Lower leg skin (tissue), 3 donors: ENCODE data around the gene SLC38A10.

Experiments
- POLR2A ChIP-seq, 2 donors: fragments of 450-650 bp; IDR thresholded peaks; one replicate each; pipeline ENCODE4 v1.6.1; 2016 to 2017; ENCODE audit warnings: antibody characterized with exemption in 2 of 2, mild to moderate bottlenecking in 1 of 2, moderate library complexity in 1 of 2
- TF ChIP-seq, protein P1 (sequence below), 3 donors: fragments of 450-650 bp; IDR thresholded peaks; one replicate each; pipeline ENCODE4 v1.5.1; 2016; ENCODE audit warnings: antibody characterized with exemption in 3 of 3, mild to moderate bottlenecking in 3 of 3, moderate library complexity in 2 of 3

GRCh38 chr17:81221842-81222619, 73.1 kb downstream of the SLC38A10 start:
- TF ChIP-seq, protein P1, sequence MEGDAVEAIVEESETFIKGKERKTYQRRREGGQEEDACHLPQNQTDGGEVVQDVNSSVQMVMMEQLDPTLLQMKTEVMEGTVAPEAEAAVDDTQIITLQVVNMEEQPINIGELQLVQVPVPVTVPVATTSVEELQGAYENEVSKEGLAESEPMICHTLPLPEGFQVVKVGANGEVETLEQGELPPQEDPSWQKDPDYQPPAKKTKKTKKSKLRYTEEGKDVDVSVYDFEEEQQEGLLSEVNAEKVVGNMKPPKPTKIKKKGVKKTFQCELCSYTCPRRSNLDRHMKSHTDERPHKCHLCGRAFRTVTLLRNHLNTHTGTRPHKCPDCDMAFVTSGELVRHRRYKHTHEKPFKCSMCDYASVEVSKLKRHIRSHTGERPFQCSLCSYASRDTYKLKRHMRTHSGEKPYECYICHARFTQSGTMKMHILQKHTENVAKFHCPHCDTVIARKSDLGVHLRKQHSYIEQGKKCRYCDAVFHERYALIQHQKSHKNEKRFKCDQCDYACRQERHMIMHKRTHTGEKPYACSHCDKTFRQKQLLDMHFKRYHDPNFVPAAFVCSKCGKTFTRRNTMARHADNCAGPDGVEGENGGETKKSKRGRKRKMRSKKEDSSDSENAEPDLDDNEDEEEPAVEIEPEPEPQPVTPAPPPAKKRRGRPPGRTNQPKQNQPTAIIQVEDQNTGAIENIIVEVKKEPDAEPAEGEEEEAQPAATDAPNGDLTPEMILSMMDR (IDR thresholded peaks at IDR 0.05) = no peak
- no peak for TF ChIP-seq POLR2A (IDR thresholded peaks at IDR 0.05)
